H4 (cell line): ENCODE results near the gene THSD7B. TPM values are rescaled to one million over a fixed set of nuclear protein-coding genes. Genes with fewer than 3 reads are reported as not detected.

Source experiments
- DNase-seq: peaks from one replicate; pipeline ENCODE4 v3.0.0-alpha.2; 2015; ENCODE audit warnings: low spot score
- total RNA-seq: library from RNA; depleted of rRNA; stranded (reverse); fragments of >200 nt; shearing (Covaris generic); gene quantifications from 2 replicates; pipeline ENCODE4 v1.2.3, GENCODE V29; 2014

The THSD7B gene
- total RNA-seq, 1 experiment from 2014 or later = 0.35 TPM

- DNase-seq = no peak
These were observed 36.3 kb downstream of the THSD7B start for GRCh38 chr2:136801661-136802060.

- no peak for DNase-seq
These were observed 44.7 kb downstream of the THSD7B start for GRCh38 chr2:136809998-136810397.

- DNase-seq = no peak
These were observed 53.5 kb downstream of the THSD7B start for GRCh38 chr2:136818839-136819238.

- no peak for DNase-seq
These were observed 57.9 kb downstream of the THSD7B start for GRCh38 chr2:136823291-136823690.

- DNase-seq = no peak
These were observed 62.8 kb downstream of the THSD7B start for GRCh38 chr2:136828162-136828561.

GRCh38 chr2:136828774-136829173 is 63.4 kb downstream of the THSD7B start:
- no peak for DNase-seq

GRCh38 chr2:136844546-136844945 is 79.2 kb downstream of the THSD7B start:
- DNase-seq = no peak

GRCh38 chr2:136858656-136859055 is 93.3 kb downstream of the THSD7B start:
- no peak for DNase-seq

- DNase-seq = no peak
These were observed 95.2 kb downstream of the THSD7B start for GRCh38 chr2:136860443-136860958.

- DNase-seq = no peak
These were observed 98.1 kb downstream of the THSD7B start for GRCh38 chr2:136863468-136863867.

GRCh38 chr2:136863874-136864273 is 98.5 kb downstream of the THSD7B start:
- DNase-seq = no peak

GRCh38 chr2:136871424-136871823 is 106.1 kb downstream of the THSD7B start:
- no peak for DNase-seq

GRCh38 chr2:136874258-136874657 is 108.9 kb downstream of the THSD7B start:
- DNase-seq = peak; percentile 35

GRCh38 chr2:136891100-136891499 is 125.8 kb downstream of the THSD7B start:
- no peak for DNase-seq

- no peak for DNase-seq
These were observed 128.8 kb downstream of the THSD7B start for GRCh38 chr2:136894007-136894634.

- DNase-seq = no peak
These were observed 136.4 kb downstream of the THSD7B start for GRCh38 chr2:136901732-136902131.

GRCh38 chr2:136905779-136906178 is 140.4 kb downstream of the THSD7B start:
- DNase-seq = no peak

- DNase-seq = no peak
These were observed 144.4 kb downstream of the THSD7B start for GRCh38 chr2:136909777-136910176.

GRCh38 chr2:136916131-136916530 is 150.8 kb downstream of the THSD7B start:
- no peak for DNase-seq

- DNase-seq = peak; percentile 11
These were observed 152.1 kb downstream of the THSD7B start for GRCh38 chr2:136917411-136917881.

- DNase-seq = no peak
These were observed 154.3 kb downstream of the THSD7B start for GRCh38 chr2:136919682-136920081.

GRCh38 chr2:136920652-136921333 is 155.4 kb downstream of the THSD7B start:
- no peak for DNase-seq

GRCh38 chr2:136927156-136927555 is 161.8 kb downstream of the THSD7B start:
- DNase-seq = no peak
